Posterior cingulate gyrus (tissue), 11 donors: ENCODE results near the gene TPSB2.
"Not testable (repeated sequence)": the region's sequence is repeated elsewhere in the genome, so short reads cannot be mapped to it uniquely, and the experiment has no call there.

Experiments used
- DNase-seq, 10 donors: peaks; one replicate each; pipeline versions ENCODE4 v3.0.0 to v3.0.0-alpha.2; 2020 to 2021; ENCODE audit warnings: mixed read lengths in 3 of 10
- intact Hi-C: fragments of 100-400 bp; cut with DNase I; formaldehyde crosslinking; loops from one replicate; pipeline ENCODE4 v1.15.1; 2023

Gene TPSB2

DNA sequence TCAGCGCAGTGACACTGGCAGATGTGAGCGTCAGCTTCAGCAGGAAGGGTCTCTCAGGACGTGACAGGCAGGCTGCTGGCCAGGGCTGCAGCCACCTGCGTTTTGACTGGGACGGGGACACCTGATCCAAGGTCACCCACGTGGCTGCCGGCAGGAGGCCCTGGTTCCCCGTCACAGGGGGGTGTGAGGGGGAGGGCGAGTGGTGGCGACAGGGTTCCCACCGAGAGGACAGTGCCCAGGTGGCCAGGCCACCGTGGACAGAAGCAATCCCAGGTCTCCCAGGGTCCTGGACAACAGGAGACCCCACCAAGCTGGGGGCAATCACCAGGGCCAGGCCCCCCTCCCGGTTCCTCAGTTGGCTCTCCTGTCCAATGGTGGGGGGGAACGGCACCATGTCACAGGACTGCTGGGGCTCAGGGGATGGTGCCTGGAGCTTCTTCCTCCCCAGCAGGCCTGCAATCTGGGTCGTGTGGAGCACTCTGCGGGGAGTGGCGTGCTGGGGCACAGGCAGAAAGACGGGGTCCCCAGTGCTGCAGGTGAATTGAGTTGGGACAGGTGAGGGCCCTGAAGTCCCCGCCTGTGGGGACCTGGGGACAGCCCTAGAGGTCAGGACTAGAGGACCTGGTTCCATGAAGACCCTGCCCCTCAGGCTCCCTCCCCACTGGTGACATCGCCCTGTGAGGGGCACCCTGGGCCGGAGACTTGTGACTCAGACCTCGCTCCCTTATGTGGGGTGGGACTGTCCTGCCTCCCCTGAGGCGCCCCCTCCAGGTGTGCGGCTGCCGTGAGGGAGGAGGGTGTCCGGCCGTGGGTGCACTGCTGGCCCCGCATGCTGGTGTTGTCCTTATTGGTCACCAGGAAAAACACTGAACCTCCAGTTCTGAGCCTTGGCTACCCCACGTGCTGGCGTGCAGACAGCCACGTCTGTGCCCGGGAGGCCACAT is 14.2 kb upstream of the TPSB2 start:
- DNase-seq, result peak in 3 of 10 donors; percentile 54 to 68 (median 56)
- intact Hi-C loops, result not testable (repeated sequence)

DNA sequence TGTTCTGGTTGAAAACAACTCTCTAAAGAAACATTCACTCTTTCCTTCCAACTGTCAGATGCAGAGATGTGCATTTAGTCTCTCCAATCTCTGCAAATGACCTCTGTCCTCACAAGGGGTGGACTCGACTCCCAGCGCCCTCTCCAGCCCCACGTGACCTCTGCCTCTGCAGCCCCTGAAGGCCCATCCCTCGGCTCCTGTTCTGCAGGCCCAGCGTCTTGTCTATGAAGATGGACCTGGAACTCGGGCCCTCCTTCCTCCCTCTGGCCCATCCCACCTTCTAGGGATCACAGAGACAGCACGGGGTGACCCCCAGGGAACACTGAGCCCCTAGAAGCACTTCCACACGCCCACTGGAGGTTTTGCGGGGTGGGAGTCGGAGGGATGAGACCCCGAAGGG is 13.4 kb upstream of the TPSB2 start:
- DNase-seq, result peak in 2 of 10 donors; percentile 54 to 57
- intact Hi-C loops, result not testable (repeated sequence)

DNA sequence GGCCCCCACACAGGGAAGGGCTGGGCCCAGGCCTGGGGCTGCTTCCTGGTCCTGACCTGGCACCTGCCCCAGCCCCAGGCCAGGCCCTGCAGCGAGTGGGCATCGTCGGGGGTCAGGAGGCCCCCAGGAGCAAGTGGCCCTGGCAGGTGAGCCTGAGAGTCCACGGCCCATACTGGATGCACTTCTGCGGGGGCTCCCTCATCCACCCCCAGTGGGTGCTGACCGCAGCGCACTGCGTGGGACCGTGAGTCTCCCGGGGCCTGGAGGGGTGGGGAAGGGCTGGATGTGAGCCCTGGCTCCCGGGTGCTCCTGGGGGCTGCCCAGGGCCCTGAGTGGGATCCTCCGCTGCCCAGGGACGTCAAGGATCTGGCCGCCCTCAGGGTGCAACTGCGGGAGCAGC is 11.1 kb upstream of the TPSB2 start:
- DNase-seq, result peak in 3 of 10 donors; percentile 25 to 56 (median 29)
- intact Hi-C loops, result not testable (repeated sequence)

- peak in 1 of 10 donors; percentile 49 for DNase-seq
- intact Hi-C loops, result not testable (repeated sequence)
Measured at GRCh38 chr16:1240436-1240835, 10.5 kb upstream of the TPSB2 start, which contains the start of gene TPSAB1. TPSAB1 (plus strand) TSS chr16:1240705; CDS start chr16:1240939, 234 bp downstream.

- intact Hi-C loops, result not testable (repeated sequence)
- DNase-seq, result peak in 2 of 10 donors; percentile 42 to 67
Measured at GRCh38 chr16:1239575-1239974, 9.6 kb upstream of the TPSB2 start.

GRCh38 chr16:1238909-1239308 is 8.9 kb upstream of the TPSB2 start:
- peak in 2 of 10 donors; percentile 55 to 82 for DNase-seq

DNA sequence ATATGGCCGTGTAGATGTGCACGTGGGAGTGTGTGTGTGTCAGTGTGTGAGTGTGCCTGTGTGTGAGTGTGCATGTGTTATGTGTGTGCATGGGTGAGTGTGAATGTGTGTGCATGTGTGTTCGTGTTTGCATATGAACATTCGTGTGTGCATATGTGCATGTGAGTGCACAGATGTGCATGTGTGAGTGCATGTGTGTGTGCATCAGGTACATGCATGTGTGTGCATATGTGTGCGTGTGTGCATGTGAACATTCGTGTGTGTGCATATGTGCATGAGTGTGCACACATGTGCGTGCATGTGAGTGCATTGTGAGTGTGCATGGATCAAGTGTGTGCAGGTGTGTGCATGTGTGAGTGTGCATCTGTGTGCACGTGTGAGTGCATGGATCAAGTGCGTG is 8.0 kb upstream of the TPSB2 start:
- peak in 2 of 10 donors; percentile 3 to 20 for DNase-seq
- intact Hi-C loops, result no loop called here

More at GRCh38 chr16:1238909-1239308, 8.9 kb upstream of the TPSB2 start:
- intact Hi-C loops, result not testable (repeated sequence)

DNA sequence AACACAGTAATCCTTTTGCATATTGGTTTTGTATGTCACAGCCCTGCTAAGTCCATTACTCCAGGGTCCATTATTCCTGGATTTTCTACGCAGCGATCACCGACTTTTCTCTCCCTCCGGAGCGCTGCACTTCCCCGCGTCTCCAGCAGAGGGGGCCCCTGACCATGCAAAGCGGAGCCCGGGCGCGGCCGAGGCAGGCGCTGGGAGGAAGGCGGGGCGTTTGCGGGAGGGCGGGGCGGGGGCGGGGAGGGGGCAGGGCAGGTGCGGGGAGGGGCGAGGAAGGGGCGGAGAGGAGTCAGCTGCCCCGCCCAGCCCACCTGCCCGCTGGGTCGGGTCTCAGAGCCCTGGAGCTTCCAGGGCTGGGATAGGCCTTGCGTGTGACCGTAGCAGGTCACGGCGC is 6.7 kb upstream of the TPSB2 start:
- intact Hi-C loops, DNase-seq: not testable (repeated sequence)

GRCh38 chr16:1232049-1232748 is 2.2 kb upstream of the TPSB2 start:
- intact Hi-C loops, DNase-seq: not testable (repeated sequence)

DNA sequence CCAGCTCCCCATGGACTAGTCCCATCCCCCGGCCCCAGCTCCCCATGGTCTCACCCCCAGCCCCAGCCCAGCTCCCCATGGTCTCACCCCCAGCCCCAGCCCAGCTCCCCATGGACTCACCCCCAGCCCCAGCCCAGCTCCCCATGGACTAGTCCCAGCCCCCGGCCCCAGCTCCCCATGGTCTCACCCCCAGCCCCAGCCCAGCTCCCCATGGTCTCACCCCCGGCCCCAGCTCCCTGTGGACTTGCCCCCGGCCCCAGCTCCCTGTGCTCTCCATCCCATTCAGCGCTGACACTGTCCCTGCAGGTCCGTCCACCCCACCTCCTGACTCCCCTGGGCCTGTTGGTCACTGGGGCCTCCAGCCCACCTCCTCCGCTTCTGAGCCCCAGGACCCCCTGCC is 1.3 kb upstream of the TPSB2 start:
- peak in 2 of 10 donors; percentile 28 to 39 for DNase-seq
- intact Hi-C loops, result not testable (repeated sequence)

GRCh38 chr16:1230471-1231212 is 658 bp upstream of the TPSB2 start:
- intact Hi-C loops, result not testable (repeated sequence)
- peak in 3 of 10 donors; percentile 25 to 66 (median 41) for DNase-seq

- DNase-seq, result peak in 2 of 10 donors; percentile 59 to 69
- intact Hi-C loops, result not testable (repeated sequence)
Measured at GRCh38 chr16:1229476-1229875, 508 bp downstream of the TPSB2 start.

- peak in 1 of 10 donors; percentile 68 for DNase-seq
- intact Hi-C loops, result not testable (repeated sequence)
Measured at GRCh38 chr16:1228227-1228626, 1.8 kb downstream of the TPSB2 start.

DNA sequence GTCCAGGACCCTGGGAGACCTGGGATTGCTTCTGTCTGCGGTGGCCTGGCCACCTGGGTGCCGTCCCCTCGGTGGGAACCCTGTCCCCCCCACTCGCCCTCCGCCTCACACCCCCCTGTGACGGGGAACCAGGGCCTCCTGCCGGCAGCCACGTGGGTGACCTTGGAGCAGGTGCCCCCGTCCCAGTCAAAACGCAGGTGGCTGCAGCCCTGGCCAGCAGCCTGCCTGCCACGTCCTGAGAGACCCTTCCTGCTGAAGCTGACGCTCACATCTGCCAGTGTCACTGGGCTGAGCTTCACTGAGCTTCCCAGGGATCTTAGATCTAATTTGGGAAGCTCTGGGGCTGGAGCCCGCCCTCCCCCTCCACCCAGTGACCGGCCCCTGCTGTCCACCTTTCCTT is 3.3 kb downstream of the TPSB2 start:
- peak in 1 of 10 donors; percentile 52 for DNase-seq

GRCh38 chr16:1225728-1226311 is 4.2 kb downstream of the TPSB2 start:
- DNase-seq, result peak in 1 of 10 donors; percentile 82
- intact Hi-C loops, result not testable (repeated sequence)

More for the DNA sequence above, 3.3 kb downstream of the TPSB2 start:
- intact Hi-C loops, result not testable (repeated sequence)

DNA sequence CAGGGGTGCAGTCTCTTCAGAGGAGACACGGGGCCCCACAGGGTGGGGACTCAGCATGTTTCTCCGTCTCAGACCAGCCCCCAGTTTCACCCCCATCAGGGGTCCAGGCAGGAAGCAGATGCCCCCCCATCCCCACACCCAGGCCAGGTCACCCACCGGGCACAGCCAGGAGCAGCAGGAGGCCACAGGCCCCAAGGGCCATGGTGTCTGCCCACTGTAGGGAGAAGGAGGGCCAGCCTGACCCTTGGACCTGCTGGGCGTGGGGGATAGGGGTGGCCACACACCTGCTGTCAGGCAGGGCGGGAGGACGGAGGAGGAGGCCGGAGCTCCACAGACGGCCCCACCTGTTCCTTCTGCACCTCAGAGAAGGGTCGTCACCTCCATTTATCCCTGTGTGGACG is 4.9 kb downstream of the TPSB2 start, which contains the start of gene TPSG1:
Gene TPSG1, minus strand, starts transcription at position 218 of the 401 bp plus-strand sequence. Its CDS starts 16 bp downstream, at position 202.
- peak in 1 of 10 donors; percentile 37 for DNase-seq
- intact Hi-C loops, result no loop called here

- intact Hi-C loops, result no loop called here
- peak in 1 of 10 donors; percentile 77 for DNase-seq
Measured at GRCh38 chr16:1224558-1224957, 5.4 kb downstream of the TPSB2 start.

- DNase-seq, result peak in 1 of 10 donors; percentile 61
- intact Hi-C loops, result no loop called here
Measured at GRCh38 chr16:1223355-1224214, 6.4 kb downstream of the TPSB2 start.
